Neutrophil (primary cell): ENCODE results near the gene MIS18BP1.

ENCODE experiments used
- H3K27ac ChIP-seq: fragments of 200-600 bp; sonication (generic); 2 replicates; pipeline ENCODE4 v1.5.1; 2016; ENCODE audit warnings: mild to moderate bottlenecking, moderate library complexity
- H3K27me3 ChIP-seq: fragments of 200-600 bp; sonication (generic); 2 replicates; pipeline ENCODE4 v1.6.0; 2016; ENCODE audit warnings: mild to moderate bottlenecking
- H3K36me3 ChIP-seq: fragments of 200-600 bp; sonication (generic); 2 replicates; pipeline ENCODE4 v1.5.1; 2017
- H3K4me1 ChIP-seq, 2 experiments: fragments of 200-600 bp in 1 of 2; sonication (generic) in 1 of 2; 1 replicate in 1 of 2; 2 replicates in 1 of 2; pipeline versions ENCODE4 v1.5.1 to v1.6.1; 2013 to 2016; ENCODE audit warnings: low read depth in 1 of 2, low read length in 1 of 2, mild to moderate bottlenecking in 1 of 2, moderate library complexity in 1 of 2; ENCODE audit not compliant: control insufficient read depth in 1 of 2, insufficient read depth in 1 of 2
- H3K4me3 ChIP-seq, 2 experiments: fragments of 200-600 bp in 1 of 2; sonication (generic) in 1 of 2; 1 replicate in 1 of 2; 2 replicates in 1 of 2; pipeline ENCODE4 v1.5.1; 2013 to 2016; ENCODE audit warnings: low read depth in 1 of 2, low read length in 1 of 2, mild to moderate bottlenecking in 1 of 2, moderate library complexity in 1 of 2
- H3K9me3 ChIP-seq: fragments of 200-600 bp; sonication (generic); 2 replicates; pipeline ENCODE4 v1.5.1; 2016
- CTCF ChIP-seq: fragments of 200-600 bp; sonication (generic); IDR thresholded peaks from 2 replicates; pipeline ENCODE4 v1.5.1; 2016; ENCODE audit warnings: antibody characterized with exemption

The MIS18BP1 gene

DNA sequence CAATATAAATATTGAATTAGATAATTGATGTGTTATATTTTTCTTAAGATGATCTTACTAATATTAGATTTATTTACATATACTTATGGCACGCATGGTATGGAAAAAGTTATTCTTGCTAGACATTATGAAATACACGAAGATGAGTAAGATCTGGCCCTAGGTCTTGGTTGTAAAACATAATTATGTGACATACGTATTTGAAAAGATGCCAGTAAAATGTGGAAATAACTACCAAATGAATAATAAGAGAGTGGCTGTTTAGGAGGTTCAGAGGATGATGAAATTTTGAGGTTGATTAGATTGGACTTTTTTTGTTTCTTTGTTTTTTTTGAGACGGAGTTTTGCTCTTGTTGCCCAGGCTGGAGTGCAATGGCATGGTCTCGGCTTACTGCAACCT is 75.9 kb downstream of the MIS18BP1 start:
- Histone ChIP-seq H3K9me3 (no peaks in the 10 kb centered on the region), H3K27me3 (no peaks in the 10 kb centered on the region), H3K27ac (no peak overlapping the region), H3K4me3 (no peak overlapping the region), H3K4me1 (peaks cover 0 to 7% of the 10 kb centered on the region in 2 experiments), H3K36me3 (peaks cover 10% of the 10 kb centered on the region)
- no peak for TF ChIP-seq CTCF

- Histone ChIP-seq H3K9me3 (no peaks in the 10 kb centered on the region), H3K4me3 (no peak overlapping the region), H3K36me3 (peaks cover 10% of the 10 kb centered on the region), H3K4me1 (no peaks in the 10 kb centered on the region), H3K27ac (no peak overlapping the region), H3K27me3 (no peaks in the 10 kb centered on the region)
- TF ChIP-seq CTCF, result no peak
Observed at GRCh38 chr14:45169906-45170305, 83.1 kb downstream of the MIS18BP1 start.

DNA sequence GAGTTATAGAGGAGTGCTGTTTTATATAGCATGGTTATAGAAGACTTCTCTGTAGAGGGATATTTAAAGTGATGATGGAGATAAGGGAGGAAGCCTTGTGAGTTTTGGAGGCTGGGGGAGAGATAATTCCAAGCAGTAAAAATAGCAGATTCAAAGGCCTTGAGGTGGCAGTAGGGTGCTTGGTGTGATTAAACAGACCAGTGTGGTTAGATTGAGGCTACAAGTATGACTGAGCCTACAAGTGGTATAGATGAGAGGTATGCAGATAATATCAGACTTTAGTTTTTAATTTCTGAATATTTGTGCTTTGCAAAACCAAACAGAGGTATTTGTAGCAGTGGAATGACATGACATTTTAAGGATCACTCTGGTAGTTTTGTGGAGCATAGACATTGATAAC is 96.9 kb downstream of the MIS18BP1 start:
- no peak overlapping the region for H3K27ac ChIP-seq
- peaks cover 0 to 9% of the 10 kb centered on the region in 2 experiments for H3K4me1 ChIP-seq
- H3K36me3 ChIP-seq, result no peaks in the 10 kb centered on the region
- H3K4me3 ChIP-seq, result no peak overlapping the region
- no peak for TF ChIP-seq CTCF
- H3K27me3 ChIP-seq, result no peaks in the 10 kb centered on the region
- H3K9me3 ChIP-seq, result no peaks in the 10 kb centered on the region
